ENCODE data around the gene PXMP2.

DNA sequence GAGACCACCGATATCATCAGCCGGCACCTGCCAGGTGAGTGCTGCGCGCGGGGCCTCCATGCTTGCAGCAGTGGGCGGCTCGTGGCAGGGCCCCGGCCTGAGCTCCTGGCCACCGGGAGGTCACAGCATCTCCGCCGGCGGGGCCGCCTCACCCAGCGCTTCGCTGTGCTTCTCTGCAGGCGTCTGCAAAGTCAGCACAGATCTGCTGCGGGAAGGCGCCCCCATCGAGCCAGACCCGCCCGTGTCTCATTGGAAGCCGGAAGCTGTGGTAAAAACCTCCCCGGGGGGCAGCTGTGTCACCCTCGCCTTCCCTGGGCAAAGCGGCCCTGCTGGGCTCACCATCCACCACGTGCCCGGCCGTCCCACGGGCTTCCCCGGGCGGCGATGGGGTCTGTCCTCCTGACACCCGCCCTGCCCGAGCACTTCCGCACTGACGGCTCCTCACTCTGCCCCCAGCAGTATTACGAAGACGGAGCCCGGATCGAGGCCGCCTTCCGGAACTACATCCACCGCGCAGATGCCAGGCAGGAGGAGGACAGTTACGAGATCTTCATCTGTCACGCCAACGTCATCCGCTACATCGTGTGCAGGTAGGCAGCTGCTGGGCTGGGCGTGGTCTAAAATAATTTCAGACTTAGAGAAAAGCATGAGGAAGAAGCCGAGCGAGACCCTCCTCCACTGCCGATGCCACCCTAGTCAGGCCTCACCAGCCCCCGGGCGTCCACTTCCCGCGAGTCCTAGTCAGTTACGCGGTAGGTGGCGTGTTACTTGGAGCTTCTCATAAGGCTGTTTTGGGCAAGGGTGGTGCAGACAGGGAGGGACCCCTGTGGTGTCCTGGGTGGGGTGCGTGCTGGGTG is 30.4 kb downstream of the PXMP2 start:
- no peak for TF ChIP-seq POLR2A (IDR thresholded peaks at IDR 0.05)
- no peak for TF ChIP-seq CTCF (IDR thresholded peaks at IDR 0.05)
- no peak for TF ChIP-seq POLR2AphosphoS5 (IDR thresholded peaks at IDR 0.05)

Data from breast epithelium (tissue), 3 donors.